SK-N-SH (cell line): Measurements from ENCODE around the gene RNLS.

ENCODE experiments used
- EP300 ChIP-seq, 2 experiments: IDR thresholded peaks; 2 replicates each; pipeline versions ENCODE4 v1.4.0 to v1.6.1; 2012; ENCODE audit warnings: borderline replicate concordance in 1 of 2, low read depth in 1 of 2, low read length in 1 of 2
- RAD21 ChIP-seq: IDR thresholded peaks from 2 replicates; pipeline ENCODE4 v1.6.1; 2012; ENCODE audit warnings: mild to moderate bottlenecking, low read length
- RCOR1 ChIP-seq: fragments of 150-350 bp; IDR thresholded peaks from 2 replicates; pipeline ENCODE4 v1.6.1; 2017; ENCODE audit warnings: antibody characterized with exemption, low read length
- TF ChIP-seq, protein P1 (sequence below): fragments of 200-600 bp; sonication (generic); IDR thresholded peaks from 2 replicates; pipeline ENCODE4 v1.6.1; 2017; ENCODE audit warnings: antibody characterized with exemption, mild to moderate bottlenecking, moderate library complexity

DNA sequence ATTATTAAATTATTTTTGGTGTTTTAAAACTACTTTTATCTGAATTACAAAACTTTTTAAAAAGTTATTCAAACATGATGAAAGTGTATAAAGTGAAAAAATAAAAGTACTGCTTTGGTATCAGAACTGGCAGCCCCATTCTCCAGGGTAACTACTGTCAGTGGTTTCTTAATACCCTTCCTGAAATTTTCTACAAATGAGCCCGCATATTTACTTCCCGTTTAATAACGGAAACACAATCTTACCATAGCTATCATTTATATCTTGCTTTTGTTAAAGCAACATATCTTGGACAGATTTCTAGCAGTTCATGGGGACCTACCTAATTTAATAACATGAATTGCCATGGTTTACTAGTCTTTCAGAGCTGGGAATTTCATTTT lies 249.9 kb downstream of the RNLS start:
- TF ChIP-seq RCOR1 (no peak), RAD21 (no peak), EP300 (IDR thresholded peaks at IDR 0.05; ENCODE audit: borderline replicate concordance in 1 of 2, low read depth in 1 of 2, low read length in 1 of 2) (no peak)
- TF ChIP-seq, protein P1, sequence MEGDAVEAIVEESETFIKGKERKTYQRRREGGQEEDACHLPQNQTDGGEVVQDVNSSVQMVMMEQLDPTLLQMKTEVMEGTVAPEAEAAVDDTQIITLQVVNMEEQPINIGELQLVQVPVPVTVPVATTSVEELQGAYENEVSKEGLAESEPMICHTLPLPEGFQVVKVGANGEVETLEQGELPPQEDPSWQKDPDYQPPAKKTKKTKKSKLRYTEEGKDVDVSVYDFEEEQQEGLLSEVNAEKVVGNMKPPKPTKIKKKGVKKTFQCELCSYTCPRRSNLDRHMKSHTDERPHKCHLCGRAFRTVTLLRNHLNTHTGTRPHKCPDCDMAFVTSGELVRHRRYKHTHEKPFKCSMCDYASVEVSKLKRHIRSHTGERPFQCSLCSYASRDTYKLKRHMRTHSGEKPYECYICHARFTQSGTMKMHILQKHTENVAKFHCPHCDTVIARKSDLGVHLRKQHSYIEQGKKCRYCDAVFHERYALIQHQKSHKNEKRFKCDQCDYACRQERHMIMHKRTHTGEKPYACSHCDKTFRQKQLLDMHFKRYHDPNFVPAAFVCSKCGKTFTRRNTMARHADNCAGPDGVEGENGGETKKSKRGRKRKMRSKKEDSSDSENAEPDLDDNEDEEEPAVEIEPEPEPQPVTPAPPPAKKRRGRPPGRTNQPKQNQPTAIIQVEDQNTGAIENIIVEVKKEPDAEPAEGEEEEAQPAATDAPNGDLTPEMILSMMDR: no peak
